GM12873 (cell line): Measurements from ENCODE around the gene NIPAL3.

Experiments used
- CTCF ChIP-seq: IDR thresholded peaks from 2 replicates; pipeline ENCODE4 v1.5.1; 2012; ENCODE audit warnings: low read depth, mild to moderate bottlenecking, moderate library complexity, low read length, control low read depth; ENCODE audit not compliant: insufficient read depth; ENCODE audit errors: missing control alignments

Gene NIPAL3

GRCh38 chr1:24477309-24477708 lies 61.7 kb downstream of the NIPAL3 start:
- TF ChIP-seq CTCF = no peak

- TF ChIP-seq CTCF = no peak
Observed at GRCh38 chr1:24481101-24481500, 65.5 kb downstream of the NIPAL3 start.

GRCh38 chr1:24481843-24482610 lies 66.4 kb downstream of the NIPAL3 start:
- no peak for TF ChIP-seq CTCF

GRCh38 chr1:24483441-24483840 lies 67.8 kb downstream of the NIPAL3 start:
- no peak for TF ChIP-seq CTCF

GRCh38 chr1:24484199-24484598 lies 68.6 kb downstream of the NIPAL3 start:
- TF ChIP-seq CTCF = no peak

GRCh38 chr1:24486331-24487065 lies 70.9 kb downstream of the NIPAL3 start:
- no peak for TF ChIP-seq CTCF

GRCh38 chr1:24487455-24487854 lies 71.9 kb downstream of the NIPAL3 start:
- TF ChIP-seq CTCF = no peak
